ENCODE measurements around the gene ANAPC16. TPM values are rescaled to one million over a fixed set of nuclear protein-coding genes. Genes with fewer than 3 reads are reported as not detected.

Gene ANAPC16
- total and polyA plus RNA-seq, 4 donors = 67.9 to 138 (median 91.4) TPM

GRCh38 chr10:72200883-72201282 lies 14.9 kb upstream of the ANAPC16 start:
- H3K9ac ChIP-seq (ENCODE audit: insufficient read depth in 1 of 2, low read length in 2 of 2) = no peak overlapping the region
- WGBS, 2 donors = 97 to 100% methylated on average over 3 of the region's 3 CpGs
- ATAC-seq (ENCODE audit: insufficient read depth, low FRiP score) (no peak), DNase-seq (no peak)
- no peak for TF ChIP-seq CTCF (IDR thresholded peaks at IDR 0.05; ENCODE audit: control extremely low read depth, extremely low read depth)
- no peaks in the 10 kb centered on the region for H3K4me1 ChIP-seq (ENCODE audit: control insufficient read depth in 5 of 5, insufficient read depth in 5 of 5, low read length in 5 of 5)
- H3K9me3 ChIP-seq (ENCODE audit: control insufficient read depth in 4 of 4, insufficient read depth in 3 of 4, low read length in 3 of 4) = no peaks in the 10 kb centered on the region
- H3K27me3 ChIP-seq (ENCODE audit: control insufficient read depth in 3 of 3, insufficient read depth in 3 of 3, low read length in 2 of 3) = no peaks in the 10 kb centered on the region
- peaks cover 0 to 20% (median 15%) of the 10 kb centered on the region in 4 donors for H3K36me3 ChIP-seq (ENCODE audit: control insufficient read depth in 4 of 4, insufficient read depth in 4 of 4, low read length in 4 of 4)
- H3K4me3 ChIP-seq = no peak overlapping the region
- no peak overlapping the region for H3K27ac ChIP-seq (ENCODE audit: low read depth in 1 of 2, low read length in 1 of 2)

DNA sequence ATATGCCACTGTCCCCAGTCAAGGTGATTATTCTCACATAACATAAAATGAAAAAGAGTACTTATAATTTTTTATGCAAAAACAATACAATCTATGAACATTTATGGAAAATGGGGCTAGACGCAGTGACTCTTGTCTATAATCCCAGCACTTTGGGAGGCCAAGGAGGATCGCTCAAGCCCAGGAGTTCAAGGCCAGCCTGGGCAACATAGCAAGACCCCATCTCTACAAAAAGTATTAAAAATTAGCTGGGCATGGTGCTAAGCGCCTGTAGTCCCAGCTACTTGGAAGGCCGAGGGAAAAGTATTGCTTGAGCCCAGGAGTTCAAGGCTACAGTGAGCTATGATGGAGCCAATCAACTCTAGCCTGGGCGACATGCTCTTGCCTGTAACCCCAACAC lies 14.5 kb upstream of the ANAPC16 start:
- DNase-seq (no peak), ATAC-seq (ENCODE audit: insufficient read depth, low FRiP score) (no peak)
- H3K36me3 ChIP-seq (ENCODE audit: control insufficient read depth in 4 of 4, insufficient read depth in 4 of 4, low read length in 4 of 4) = peaks cover 0 to 20% (median 14%) of the 10 kb centered on the region in 4 donors
- no peak overlapping the region for H3K4me3 ChIP-seq
- H3K27me3 ChIP-seq (ENCODE audit: control insufficient read depth in 3 of 3, insufficient read depth in 3 of 3, low read length in 2 of 3) = no peaks in the 10 kb centered on the region
- no peaks in the 10 kb centered on the region for H3K4me1 ChIP-seq (ENCODE audit: control insufficient read depth in 5 of 5, insufficient read depth in 5 of 5, low read length in 5 of 5)
- H3K9me3 ChIP-seq (ENCODE audit: control insufficient read depth in 4 of 4, insufficient read depth in 3 of 4, low read length in 3 of 4) = no peaks in the 10 kb centered on the region
- TF ChIP-seq CTCF (IDR thresholded peaks at IDR 0.05; ENCODE audit: control extremely low read depth, extremely low read depth) = no peak
- H3K9ac ChIP-seq (ENCODE audit: insufficient read depth in 1 of 2, low read length in 2 of 2) = no peak overlapping the region
- H3K27ac ChIP-seq (ENCODE audit: low read depth in 1 of 2, low read length in 1 of 2) = no peak overlapping the region
- 79 to 99% methylated on average over 5 of the region's 5 CpGs for WGBS, 2 donors

GRCh38 chr10:72204296-72204695 lies 11.5 kb upstream of the ANAPC16 start:
- no peaks in the 10 kb centered on the region for H3K4me1 ChIP-seq (ENCODE audit: control insufficient read depth in 5 of 5, insufficient read depth in 5 of 5, low read length in 5 of 5)
- peaks cover 5 to 26% (median 20%) of the 10 kb centered on the region in 4 donors for H3K36me3 ChIP-seq (ENCODE audit: control insufficient read depth in 4 of 4, insufficient read depth in 4 of 4, low read length in 4 of 4)
- H3K27me3 ChIP-seq (ENCODE audit: control insufficient read depth in 3 of 3, insufficient read depth in 3 of 3, low read length in 2 of 3) = no peaks in the 10 kb centered on the region
- WGBS, 2 donors = 89 to 95% methylated on average over 9 of the region's 9 CpGs
- no peak for DNase-seq
- no peaks in the 10 kb centered on the region for H3K9me3 ChIP-seq (ENCODE audit: control insufficient read depth in 4 of 4, insufficient read depth in 3 of 4, low read length in 3 of 4)
- TF ChIP-seq CTCF (IDR thresholded peaks at IDR 0.05; ENCODE audit: control extremely low read depth, extremely low read depth) = no peak
- no peak for ATAC-seq (ENCODE audit: insufficient read depth, low FRiP score)
- peak overlapping the region in 1 of 2 donors; percentile 58 for H3K27ac ChIP-seq (ENCODE audit: low read depth in 1 of 2, low read length in 1 of 2)
- H3K4me3 ChIP-seq = no peak overlapping the region
- H3K9ac ChIP-seq (ENCODE audit: insufficient read depth in 1 of 2, low read length in 2 of 2) = no peak overlapping the region

DNA sequence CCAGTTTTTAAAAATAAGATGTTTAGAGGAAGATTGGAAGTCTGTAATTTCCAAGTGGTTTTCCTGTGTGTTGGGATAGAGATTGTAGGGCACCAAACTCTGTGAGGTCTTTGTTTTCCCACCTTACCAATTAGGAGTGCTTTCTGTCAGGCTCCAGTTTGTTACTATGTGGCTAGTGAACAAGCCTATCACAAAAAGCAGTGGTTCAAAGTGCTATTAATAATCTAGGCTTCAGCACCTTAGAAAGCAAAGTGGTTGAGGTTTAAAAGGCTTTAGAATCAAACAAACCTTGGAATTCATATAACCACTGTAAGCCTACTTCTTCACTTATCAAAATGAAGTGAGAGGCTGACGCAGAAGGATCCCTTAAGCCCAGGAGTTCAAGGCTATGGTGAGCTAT lies 11.1 kb upstream of the ANAPC16 start:
- no peak overlapping the region for H3K27ac ChIP-seq (ENCODE audit: low read depth in 1 of 2, low read length in 1 of 2)
- peaks cover 8 to 28% (median 21%) of the 10 kb centered on the region in 4 donors for H3K36me3 ChIP-seq (ENCODE audit: control insufficient read depth in 4 of 4, insufficient read depth in 4 of 4, low read length in 4 of 4)
- no peak for DNase-seq
- H3K9ac ChIP-seq (ENCODE audit: insufficient read depth in 1 of 2, low read length in 2 of 2) = no peak overlapping the region
- no peak for TF ChIP-seq CTCF (IDR thresholded peaks at IDR 0.05; ENCODE audit: control extremely low read depth, extremely low read depth)
- H3K27me3 ChIP-seq (ENCODE audit: control insufficient read depth in 3 of 3, insufficient read depth in 3 of 3, low read length in 2 of 3) = no peaks in the 10 kb centered on the region
- no peak overlapping the region for H3K4me3 ChIP-seq
- H3K4me1 ChIP-seq (ENCODE audit: control insufficient read depth in 5 of 5, insufficient read depth in 5 of 5, low read length in 5 of 5) = no peaks in the 10 kb centered on the region
- 96 to 97% methylated on average over 1 of the region's 1 CpG for WGBS, 2 donors
- no peak for ATAC-seq (ENCODE audit: insufficient read depth, low FRiP score)
- H3K9me3 ChIP-seq (ENCODE audit: control insufficient read depth in 4 of 4, insufficient read depth in 3 of 4, low read length in 3 of 4) = no peaks in the 10 kb centered on the region
